ENCODE data around the gene HIP1R. TPM values are rescaled to one million over a fixed set of nuclear protein-coding genes. Genes with fewer than 3 reads are reported as not detected.

HIP1R gene
- total RNA-seq, 1 donor from 2014 or later, result 70.0 TPM

DNA sequence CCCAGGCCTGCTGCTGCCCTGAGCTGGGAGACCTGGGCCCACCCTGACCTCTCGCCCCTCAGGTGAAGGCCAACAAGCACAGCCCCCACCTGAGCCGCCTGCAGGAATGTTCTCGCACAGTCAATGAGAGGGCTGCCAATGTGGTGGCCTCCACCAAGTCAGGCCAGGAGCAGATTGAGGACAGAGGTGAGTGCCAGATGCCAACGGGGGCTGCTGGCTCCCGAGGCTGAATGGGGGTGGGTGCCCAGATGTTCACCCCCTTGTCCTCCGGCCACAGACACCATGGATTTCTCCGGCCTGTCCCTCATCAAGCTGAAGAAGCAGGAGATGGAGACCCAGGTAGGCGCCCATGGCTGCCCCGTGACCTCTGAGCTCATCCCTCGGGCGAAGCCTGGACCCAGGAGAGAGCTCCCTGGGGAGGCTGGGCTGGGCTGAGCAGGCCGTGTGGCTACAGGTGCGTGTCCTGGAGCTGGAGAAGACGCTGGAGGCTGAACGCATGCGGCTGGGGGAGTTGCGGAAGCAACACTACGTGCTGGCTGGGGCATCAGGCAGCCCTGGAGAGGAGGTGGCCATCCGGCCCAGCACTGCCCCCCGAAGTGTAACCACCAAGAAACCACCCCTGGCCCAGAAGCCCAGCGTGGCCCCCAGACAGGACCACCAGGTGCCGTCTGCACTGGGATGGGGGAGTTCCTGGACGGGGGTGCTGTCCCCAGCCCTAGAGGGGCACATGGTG is 25.8 kb downstream of the HIP1R start:
- no peak for DNase-seq

DNA sequence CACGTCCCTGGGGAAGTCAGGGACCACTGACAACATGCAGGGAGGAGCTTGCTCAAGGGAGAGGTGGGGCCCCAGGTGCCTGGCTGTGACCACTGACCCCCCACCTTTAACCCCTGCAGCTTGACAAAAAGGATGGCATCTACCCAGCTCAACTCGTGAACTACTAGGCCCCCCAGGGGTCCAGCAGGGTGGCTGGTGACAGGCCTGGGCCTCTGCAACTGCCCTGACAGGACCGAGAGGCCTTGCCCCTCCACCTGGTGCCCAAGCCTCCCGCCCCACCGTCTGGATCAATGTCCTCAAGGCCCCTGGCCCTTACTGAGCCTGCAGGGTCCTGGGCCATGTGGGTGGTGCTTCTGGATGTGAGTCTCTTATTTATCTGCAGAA is 26.3 kb downstream of the HIP1R start:
- no peak for DNase-seq

DNA sequence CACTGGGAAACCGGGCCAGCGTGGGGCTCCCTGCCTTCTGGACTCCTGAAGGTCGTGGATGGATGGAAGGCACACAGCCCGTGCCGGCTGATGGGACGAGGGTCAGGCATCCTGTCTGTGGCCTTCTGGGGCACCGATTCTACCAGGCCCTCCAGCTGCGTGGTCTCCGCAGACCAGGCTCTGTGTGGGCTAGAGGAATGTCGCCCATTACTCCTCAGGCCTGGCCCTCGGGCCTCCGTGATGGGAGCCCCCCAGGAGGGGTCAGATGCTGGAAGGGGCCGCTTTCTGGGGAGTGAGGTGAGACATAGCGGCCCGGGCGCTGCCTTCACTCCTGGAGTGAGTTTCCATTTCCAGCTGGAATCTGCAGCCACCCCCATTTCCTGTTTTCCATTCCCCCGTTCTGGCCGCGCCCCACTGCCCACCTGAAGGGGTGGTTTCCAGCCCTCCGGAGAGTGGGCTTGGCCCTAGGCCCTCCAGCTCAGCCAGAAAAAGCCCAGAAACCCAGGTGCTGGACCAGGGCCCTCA is 26.9 kb downstream of the HIP1R start:
- no peak for DNase-seq

DNA sequence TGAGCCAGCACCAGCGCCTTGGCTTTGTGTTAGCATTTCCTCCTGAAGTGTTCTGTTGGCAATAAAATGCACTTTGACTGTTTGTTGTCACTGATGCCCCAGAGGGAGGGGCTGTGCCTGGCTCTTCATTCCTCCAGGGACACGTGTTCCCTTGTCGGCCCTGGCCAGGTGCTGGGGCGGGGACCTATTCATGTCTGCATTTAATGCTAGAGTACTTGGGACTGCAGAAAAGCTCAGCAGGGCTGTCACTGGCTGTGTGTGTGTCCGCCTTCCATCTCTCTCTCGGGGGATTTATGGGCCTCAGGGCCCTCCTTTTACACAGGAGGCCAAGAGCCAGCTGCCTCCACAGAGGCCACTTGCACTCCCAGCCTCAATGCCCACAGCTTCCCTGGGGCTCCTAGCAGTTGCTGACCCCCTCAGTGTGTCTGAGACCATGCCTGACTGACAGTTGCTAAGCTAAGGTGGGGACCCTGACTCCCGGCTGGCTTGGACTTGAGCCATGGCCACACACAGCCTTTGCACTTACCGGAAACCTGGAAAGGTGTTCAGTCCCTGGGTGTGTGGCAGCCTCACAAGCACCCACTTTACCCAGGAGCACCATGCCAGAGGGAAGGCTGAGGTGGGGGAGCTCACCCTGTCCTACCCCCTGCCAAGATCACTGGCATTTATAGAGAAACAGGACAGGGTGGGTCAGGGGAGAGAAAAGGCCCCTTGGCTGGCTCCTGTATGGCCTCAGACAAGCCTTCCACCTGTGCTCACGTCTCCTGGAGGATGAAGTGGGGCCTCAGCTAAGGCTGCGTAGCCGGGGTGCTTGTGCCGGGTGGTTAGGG is 27.8 kb downstream of the HIP1R start:
- DNase-seq, result no peak

DNA sequence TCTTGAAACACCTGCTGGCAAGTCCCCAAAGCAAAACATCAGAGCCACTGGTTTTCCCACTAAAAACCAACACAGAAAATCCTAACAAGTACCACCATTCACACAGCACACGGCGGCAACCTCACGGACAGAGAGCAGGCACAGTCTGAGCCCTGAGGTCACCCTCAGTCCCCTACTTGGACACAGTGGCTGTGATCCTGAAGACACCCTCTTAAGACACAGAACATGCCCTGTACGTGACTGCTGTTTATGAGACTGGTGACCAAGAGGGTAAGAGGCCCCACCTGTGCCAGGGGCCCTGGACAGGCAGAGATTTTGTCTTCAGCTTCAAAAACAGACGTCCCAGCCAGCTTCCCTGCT is 29.6 kb downstream of the HIP1R start:
- DNase-seq, result no peak

DNA sequence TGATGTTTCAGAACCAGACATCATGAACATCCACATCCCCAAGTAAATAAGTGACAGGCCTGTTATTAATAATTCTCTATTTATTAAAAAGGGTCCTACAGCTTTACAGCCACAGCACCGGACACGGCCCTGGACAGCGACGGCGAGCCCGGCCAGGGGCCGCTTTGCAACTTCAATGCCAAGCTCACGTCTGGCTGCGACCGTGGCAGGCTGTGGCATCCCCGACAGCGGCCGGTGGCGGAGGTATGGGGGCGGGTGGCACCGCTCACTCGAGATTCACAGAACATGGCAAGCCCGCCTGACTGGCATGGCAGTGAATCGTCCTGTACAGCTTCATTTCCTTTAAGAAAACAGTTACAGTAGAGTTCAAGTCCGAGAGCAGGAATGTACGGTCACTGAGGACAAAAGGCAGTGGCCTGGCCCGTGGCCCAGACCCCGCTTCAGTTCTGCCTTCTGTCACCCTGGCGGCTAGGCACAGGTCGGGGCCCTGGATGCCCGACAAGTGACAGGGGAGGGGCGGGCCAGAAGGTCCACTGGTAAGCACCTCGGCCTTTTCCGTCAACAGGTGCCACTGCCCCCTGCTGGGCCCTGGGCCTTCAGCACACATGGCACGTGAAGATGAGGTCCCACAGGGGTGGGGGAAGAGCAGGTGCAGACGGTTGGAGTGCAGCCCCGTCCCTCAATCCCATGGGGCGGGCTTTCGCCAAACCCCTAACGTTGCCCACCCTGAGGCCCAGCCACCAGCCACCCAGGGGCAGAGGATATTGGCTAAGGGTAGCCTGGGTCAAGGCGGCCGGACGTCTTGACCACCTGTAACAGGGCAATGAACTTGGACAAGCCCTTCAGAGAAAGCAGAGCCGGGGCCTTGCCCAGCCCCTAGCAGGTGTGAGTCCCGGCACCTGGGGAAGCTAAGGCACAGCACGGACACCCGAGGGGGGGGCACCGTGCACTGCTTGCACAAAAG is 30.3 kb downstream of the HIP1R start:
- no peak for DNase-seq

DNA sequence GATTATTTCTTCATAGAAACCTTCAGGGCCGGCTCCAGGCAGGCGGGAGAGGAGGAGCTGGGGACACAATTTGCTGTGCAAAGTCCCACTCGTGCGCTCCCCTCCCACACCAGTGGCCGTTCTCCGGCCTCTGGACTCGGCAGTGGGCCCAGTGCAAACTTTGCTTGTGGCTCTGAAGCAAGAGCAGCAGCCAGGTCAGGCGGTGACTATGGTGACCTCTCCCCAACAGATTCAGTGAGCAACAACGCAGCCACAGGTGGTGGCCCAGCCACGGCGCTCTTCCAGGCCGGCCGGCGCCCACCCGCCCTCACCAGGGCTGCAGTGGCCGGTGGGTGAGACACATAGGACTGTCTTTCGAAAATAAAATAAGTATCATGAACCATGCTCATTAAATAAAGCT is 31.1 kb downstream of the HIP1R start:
- no peak for DNase-seq

DNA sequence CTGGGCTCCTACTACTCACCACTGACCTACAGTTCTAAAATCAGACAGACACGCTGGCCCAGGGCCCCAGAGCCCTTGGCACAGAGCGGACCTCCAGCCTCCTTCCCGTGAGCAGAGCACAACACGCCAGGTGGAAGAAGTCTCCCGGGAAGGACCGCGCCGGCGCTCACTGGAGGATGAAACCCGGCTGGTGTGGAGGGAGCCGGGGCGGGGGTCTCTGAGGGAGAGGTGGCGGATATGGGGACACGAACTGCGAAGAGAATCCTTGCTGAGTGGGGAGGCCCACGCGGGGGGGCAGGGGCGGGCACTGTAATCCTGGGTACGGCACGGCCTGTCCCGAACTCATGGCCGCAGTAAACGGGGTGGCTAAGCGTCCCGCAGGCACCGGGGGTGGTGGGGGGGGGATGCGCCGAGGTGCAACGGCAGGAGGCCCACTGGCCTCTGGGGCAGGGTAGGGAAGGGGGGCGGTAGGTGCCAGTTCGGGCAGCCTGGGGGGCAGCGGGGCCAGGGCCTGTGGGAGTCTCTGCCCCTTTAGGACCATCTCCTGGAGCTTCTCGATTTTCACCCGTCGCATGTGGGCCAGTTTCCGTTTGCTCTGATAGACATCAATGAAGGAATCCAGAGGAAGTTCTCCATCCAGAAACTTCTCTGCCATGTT is 31.8 kb downstream of the HIP1R start:
- no peak for DNase-seq

DNA sequence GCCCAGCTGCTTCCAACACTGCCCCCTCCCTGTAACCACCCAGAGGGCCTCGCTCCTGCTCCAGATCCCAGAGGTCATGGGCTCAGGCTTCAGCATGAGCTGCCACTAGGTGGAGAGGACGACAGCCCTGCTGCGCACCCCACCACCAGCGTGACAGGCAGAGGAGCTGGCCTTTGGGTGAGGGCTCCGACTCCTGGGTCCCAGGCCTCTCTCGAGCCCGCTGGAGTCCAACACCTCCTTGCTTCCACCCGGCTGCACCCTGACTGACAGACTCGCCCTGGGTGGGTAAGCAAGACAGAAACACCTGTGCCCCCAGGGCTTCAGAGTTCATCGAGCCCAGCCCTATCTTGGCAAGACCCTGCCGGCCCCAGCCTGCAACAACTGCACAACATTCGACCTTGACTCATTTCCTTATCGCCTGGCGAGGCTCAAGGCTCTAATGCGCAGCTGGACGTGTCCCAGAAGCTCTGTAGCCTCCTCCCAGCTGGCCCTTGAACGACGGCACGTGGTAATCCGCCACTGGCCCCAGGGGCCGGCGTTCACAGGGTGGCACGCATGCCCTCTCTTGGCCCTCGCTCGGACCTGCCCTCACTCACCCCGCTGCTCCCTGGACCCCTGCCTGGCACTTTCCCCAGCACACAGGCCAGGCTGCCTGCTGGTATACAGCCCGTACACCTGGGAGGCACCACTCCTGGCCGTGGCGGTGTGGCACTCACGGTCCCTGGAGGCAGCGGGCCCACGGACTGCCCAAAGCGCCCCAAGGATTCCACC is 32.6 kb downstream of the HIP1R start:
- no peak for DNase-seq

DNA sequence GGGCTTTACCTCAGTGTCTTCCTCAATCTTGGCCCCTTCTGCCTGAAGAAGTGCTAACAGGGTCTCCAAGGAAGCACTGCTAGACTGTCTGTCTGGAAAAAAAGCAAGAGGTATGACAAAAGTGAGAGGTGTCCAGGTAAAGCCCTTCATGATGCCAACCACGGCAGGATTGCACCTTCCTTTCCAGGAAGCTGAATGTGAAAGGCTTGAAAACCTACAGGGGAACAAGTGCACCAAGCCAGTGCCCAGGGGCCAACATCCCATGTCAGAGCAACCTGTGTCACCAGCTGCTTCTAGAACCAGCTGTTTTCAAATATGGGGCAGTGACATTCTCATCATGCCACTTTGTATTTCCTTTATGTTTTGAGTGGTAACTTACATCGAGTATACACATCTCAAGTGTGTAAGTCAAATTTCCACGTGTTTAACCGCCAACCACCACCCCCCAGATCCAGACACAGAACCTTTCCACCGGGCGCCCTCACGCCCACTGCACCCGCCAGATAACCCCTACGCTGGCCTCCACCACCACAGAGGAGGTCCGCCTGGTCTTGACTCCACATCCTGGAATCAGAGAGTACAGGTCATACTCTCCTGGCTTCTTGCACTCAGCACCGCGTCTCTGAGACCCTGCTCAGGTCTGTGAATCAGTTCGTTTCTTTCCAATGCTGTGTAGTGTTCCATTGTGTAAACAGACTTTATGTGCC is 33.4 kb downstream of the HIP1R start:
- DNase-seq, result no peak

DNA sequence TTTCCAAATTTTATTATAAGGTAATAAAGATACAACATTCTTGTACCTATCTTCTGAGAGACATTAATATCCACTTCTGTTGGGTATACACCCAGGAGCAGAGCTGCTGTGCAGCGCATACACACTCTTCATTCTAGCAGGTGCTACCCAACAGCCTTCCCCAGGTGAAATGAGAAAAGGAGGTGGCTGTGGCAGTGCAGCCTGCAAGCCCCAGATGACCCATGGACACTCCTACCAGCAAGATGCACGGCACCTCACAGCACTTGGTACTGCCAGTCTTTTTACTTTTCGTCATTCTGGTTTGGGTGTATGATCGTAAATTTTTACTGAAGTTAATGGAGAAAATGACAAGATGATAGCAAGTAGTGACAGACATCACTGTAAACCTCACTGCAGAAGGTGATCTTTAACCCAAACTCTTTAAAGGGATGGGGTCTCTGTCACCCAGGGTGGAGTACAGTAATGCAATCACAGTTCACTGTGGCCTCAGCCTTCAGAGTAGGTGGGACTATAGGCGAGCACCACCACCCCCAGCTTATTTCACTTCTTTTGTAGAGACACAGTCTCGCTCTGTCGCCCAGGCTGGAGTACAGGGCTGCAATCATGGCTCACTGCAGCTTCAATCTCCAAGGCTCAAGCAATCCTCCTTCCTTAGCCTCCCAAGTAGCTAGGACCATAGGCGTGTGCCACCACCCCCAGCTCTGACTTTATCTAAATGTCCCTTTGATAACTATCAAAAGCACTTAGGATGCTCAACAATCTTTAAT is 34.1 kb downstream of the HIP1R start:
- no peak for DNase-seq

DNA sequence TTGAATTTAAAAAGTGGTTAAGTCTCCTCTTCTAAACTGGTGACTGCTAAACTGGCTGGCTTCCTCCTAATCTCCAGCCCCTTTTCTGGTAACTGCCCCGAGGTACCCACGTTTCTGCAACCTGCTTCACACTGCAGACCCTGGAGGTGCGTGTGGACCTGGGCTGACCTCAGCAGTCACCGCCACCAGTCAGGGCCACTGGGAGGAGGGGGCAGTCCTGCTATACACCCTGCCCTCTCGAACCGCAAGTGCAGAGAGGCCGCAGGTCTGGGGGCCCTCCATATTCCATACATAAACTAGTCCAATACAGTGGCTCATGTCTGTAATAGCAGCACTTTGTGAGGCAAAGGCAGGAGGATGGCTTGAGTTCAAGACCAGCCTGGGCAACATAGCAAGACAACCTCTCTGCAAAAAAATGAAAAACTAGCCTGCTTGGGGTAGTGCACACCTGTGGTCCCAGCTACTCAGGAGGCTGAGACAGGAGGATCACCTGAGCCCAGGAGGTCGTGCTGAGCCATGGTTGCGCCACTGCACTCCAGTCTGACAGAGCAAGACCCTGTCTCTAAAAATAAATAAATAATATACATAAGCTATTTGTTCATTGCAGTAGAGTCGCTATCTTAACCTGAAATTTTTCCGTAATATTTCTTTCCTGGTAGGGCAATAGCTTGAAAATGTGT is 35.0 kb downstream of the HIP1R start:
- no peak for DNase-seq

DNA sequence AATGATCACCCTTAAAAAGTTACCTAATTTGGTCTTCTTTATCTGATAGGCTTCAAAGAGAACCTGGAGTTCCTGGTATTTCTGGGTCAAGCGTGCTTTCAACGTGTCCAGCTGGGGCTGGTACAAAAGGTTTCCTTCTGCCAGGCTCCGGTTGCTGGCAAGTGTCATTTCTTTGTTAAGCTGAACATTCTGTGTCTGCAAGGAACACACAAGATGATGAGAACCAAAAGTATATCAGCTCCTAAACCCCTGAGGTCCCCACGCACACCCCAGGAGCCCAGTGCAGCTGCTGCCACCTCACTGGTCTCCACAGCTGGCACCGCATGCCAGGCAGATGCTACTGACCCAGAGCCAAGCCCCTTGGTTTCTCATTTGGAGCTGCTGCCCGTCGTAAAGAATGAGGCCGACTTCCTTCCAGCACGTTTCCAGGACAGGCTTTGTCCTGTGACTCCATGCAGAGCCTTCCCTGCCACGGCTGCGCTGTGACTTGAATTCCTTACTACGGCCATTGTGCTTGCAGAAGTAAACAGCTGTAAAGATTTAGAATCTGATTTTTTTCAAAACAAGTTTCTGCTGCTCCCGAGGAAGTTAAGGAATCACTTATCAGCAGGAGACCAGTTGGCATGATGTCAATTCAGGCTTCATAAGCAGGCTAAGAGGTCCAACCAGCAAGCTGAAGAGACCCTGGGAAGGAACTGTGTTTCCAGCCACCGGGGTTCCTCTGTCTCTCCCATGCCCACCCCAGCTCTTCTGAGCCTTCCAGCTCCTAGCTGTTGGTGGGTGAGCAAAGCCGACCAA is 35.8 kb downstream of the HIP1R start:
- peak; percentile 32 for DNase-seq

DNA sequence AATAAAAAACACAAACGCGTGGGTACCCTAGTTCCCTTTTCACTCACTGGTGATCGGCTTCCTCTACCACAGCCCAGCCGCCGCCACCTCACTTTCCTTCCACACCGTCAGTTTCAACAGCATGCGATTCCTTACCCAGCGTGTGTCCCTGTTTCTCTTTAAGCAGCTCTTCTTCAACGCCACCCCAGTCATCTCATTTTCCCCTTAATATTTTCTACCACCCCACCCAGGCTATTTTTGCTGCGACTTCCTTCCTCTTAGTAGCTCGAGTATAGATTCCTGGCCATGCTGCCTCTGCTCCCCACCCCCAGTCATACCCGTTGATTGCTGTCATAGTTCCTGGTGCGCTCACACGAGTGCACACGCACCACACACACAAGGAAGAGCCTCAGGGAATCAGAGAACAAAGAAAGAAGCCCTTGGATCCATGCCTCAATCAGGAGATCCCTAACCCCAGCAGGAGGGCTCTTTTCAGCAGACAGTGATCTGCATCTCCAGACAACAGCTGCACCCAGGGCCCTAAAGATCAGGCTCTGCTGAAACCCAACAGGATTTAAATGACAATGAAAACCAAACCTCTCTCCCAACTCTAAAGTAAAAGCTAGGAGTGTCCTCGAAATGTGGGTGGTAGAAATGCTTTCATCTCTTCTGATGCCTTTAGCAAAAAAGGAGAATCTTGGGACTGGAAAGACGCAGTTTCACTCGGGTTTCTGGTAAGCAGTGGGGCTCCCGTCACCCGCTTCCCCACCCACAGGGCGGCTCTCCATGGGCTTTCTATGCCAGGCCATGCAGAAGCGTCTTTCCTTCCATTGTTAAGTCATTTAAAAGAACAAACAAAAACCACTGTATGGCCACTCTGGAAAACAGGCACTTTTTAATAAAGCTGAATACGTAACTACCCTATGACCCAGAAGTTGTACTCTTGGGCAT is 36.9 kb downstream of the HIP1R start:
- DNase-seq, result peak; percentile 43

DNA sequence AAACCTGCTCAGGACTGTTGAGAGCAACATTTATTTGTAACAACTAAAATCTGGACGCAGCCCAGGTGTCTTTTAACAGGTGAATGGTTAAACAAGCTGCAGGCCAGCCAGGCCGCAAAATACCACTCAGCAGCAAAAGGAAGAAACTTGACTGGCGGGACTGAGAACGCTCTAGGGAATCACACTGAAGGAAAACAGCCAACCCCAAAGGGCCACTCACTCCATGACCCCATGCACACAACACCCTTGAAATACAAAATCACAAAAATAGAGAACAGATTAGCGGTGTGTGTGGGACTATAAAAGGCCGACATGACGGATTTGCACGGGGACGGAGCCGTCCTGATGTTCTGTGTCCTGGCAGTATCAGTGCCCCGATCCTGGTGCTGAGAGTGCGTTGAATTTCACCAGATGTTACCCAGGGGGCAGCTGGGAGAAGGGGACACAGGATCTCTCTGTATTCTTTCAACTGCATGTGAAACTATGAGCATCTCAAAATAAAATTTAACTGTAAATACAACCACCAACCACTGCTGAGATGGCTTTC is 37.6 kb downstream of the HIP1R start:
- DNase-seq, result no peak

DNA sequence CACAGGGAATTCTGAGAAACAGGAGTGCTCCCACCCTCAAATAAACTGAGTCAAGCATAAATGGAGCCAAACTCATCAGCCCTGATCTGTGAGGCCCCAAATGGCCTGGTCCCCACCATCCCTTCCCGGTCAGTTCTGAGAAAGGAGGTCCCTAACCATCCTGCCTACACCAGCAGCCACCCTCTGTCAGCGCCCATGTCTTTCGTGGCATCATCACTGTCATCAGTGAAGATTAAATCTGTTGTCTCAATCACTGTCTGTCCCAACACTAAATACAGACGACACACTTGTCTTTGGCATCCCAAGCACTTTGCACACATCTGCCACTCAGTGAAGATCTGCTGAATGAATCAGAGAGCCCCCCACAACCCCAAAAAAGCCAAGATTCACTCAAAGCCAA is 38.3 kb downstream of the HIP1R start:
- no peak for DNase-seq

DNA sequence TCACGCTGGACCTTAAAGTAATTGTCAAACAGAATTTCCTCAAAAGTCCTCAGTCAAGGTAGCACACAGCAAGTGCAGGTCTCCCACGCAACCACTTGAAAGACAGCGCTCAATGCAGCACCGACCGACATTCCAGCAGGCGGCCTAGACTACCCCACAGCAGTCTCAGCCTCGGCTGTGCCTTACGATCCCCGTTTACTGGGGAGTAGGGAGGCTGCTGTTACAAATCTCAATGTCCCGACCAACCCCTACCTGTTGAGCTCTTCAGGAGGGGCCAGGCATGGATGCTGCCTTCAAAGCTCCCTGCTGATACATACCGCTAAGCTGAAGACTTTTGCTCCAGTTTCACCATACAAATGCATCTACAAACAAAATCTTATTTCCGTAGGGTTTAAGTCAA is 38.8 kb downstream of the HIP1R start:
- DNase-seq, result no peak
